ENCODE results near the gene LRRC45.

Gene LRRC45

GRCh38 chr17:82019690-82020571 lies 3.2 kb upstream of the LRRC45 start:
- peak; percentile 70 for DNase-seq (ENCODE audit: low read depth)

GRCh38 chr17:82020572-82021106 lies 2.5 kb upstream of the LRRC45 start:
- DNase-seq (ENCODE audit: low read depth), result no peak

GRCh38 chr17:82021107-82021899 lies 1.8 kb upstream of the LRRC45 start:
- DNase-seq (ENCODE audit: low read depth), result peak; percentile 44

- DNase-seq (ENCODE audit: low read depth), result no peak
Measured at GRCh38 chr17:82021900-82022309, 1.2 kb upstream of the LRRC45 start.

- no peak for DNase-seq (ENCODE audit: low read depth)
Measured at GRCh38 chr17:82022310-82022980, 660 bp upstream of the LRRC45 start, which contains the start of gene CENPX. Gene CENPX (minus strand): TSS chr17:82022878. CDS start chr17:82022861, 17 bp downstream.

- no peak for DNase-seq (ENCODE audit: low read depth)
Measured at GRCh38 chr17:82023447-82024241, 539 bp downstream of the LRRC45 start.

- no peak for DNase-seq (ENCODE audit: low read depth)
Measured at GRCh38 chr17:82024859-82025258, 1.8 kb downstream of the LRRC45 start.

- DNase-seq (ENCODE audit: low read depth), result no peak
Measured at GRCh38 chr17:82025401-82026107, 2.4 kb downstream of the LRRC45 start.

GRCh38 chr17:82028246-82028645 lies 5.1 kb downstream of the LRRC45 start:
- no peak for DNase-seq (ENCODE audit: low read depth)

- no peak for DNase-seq (ENCODE audit: low read depth)
Measured at GRCh38 chr17:82028966-82029365, 5.9 kb downstream of the LRRC45 start.

- DNase-seq (ENCODE audit: low read depth), result no peak
Measured at GRCh38 chr17:82029391-82029790, 6.3 kb downstream of the LRRC45 start.

GRCh38 chr17:82029990-82030469 lies 6.9 kb downstream of the LRRC45 start:
- DNase-seq (ENCODE audit: low read depth), result no peak

- peak; percentile 80 for DNase-seq (ENCODE audit: low read depth)
Measured at GRCh38 chr17:82030470-82031302, 7.6 kb downstream of the LRRC45 start.

GRCh38 chr17:82031303-82031884 lies 8.3 kb downstream of the LRRC45 start, which contains the start of gene RAC3:
Gene RAC3 (plus strand): TSS chr17:82031678. CDS start chr17:82031762, 84 bp downstream.
- DNase-seq (ENCODE audit: low read depth), result no peak

- peak; percentile 46 for DNase-seq (ENCODE audit: low read depth)
Measured at GRCh38 chr17:82031885-82032627, 9.0 kb downstream of the LRRC45 start.

GRCh38 chr17:82033359-82034085 lies 10.4 kb downstream of the LRRC45 start:
- DNase-seq (ENCODE audit: low read depth), result no peak

GRCh38 chr17:82034371-82035011 lies 11.4 kb downstream of the LRRC45 start:
- DNase-seq (ENCODE audit: low read depth), result no peak

All from activated T-cell treated with anti-CD3 and anti-CD28 coated beads for 48 hours (primary cell).